Measurements from ENCODE around the gene GRPEL1.
"Not testable (repeated sequence)": the region's sequence is repeated elsewhere in the genome, so short reads cannot be mapped to it uniquely, and the experiment has no call there.

GRPEL1 gene

GRCh38 chr4:7067452-7068278 lies at the start of gene GRPEL1:
TSS of gene GRPEL1 (minus strand) at chr4:7068064. CDS start at chr4:7068032, 32 bp downstream.
- DNase-seq (ENCODE audit: low spot score), result peak; percentile 99

- DNase-seq (ENCODE audit: low spot score), result no peak
These were observed 48.8 kb upstream of the GRPEL1 start for GRCh38 chr4:7116705-7117104.

- no peak for DNase-seq (ENCODE audit: low spot score)
These were observed 47.9 kb upstream of the GRPEL1 start for GRCh38 chr4:7115557-7116340.

GRCh38 chr4:7112656-7113055 lies 44.8 kb upstream of the GRPEL1 start:
- no peak for DNase-seq (ENCODE audit: low spot score)

- no peak for DNase-seq (ENCODE audit: low spot score)
These were observed 43.6 kb upstream of the GRPEL1 start for GRCh38 chr4:7111441-7111840.

- no peak for DNase-seq (ENCODE audit: low spot score)
These were observed 42.7 kb upstream of the GRPEL1 start for GRCh38 chr4:7110546-7110945.

GRCh38 chr4:7109169-7109568 lies 41.3 kb upstream of the GRPEL1 start:
- no peak for DNase-seq (ENCODE audit: low spot score)

- no peak for DNase-seq (ENCODE audit: low spot score)
These were observed 40.8 kb upstream of the GRPEL1 start for GRCh38 chr4:7108660-7109059.

- no peak for DNase-seq (ENCODE audit: low spot score)
These were observed 40.3 kb upstream of the GRPEL1 start for GRCh38 chr4:7108046-7108625.

GRCh38 chr4:7107166-7107905 lies 39.5 kb upstream of the GRPEL1 start:
- DNase-seq (ENCODE audit: low spot score), result no peak

GRCh38 chr4:7105276-7105675 lies 37.4 kb upstream of the GRPEL1 start:
- no peak for DNase-seq (ENCODE audit: low spot score)

GRCh38 chr4:7104366-7105031 lies 36.6 kb upstream of the GRPEL1 start:
- DNase-seq (ENCODE audit: low spot score), result no peak

- DNase-seq (ENCODE audit: low spot score), result peak; percentile 37
These were observed 35.9 kb upstream of the GRPEL1 start for GRCh38 chr4:7103607-7104365.

GRCh38 chr4:7103031-7103606 lies 35.3 kb upstream of the GRPEL1 start:
- peak; percentile 97 for DNase-seq (ENCODE audit: low spot score)

GRCh38 chr4:7102516-7102909 lies 34.6 kb upstream of the GRPEL1 start:
- not testable (repeated sequence) for DNase-seq (ENCODE audit: low spot score)

GRCh38 chr4:7101692-7102515 lies 34.0 kb upstream of the GRPEL1 start:
- DNase-seq (ENCODE audit: low spot score), result peak; percentile 89

- DNase-seq (ENCODE audit: low spot score), result no peak
These were observed 28.4 kb upstream of the GRPEL1 start for GRCh38 chr4:7096236-7096635.

- no peak for DNase-seq (ENCODE audit: low spot score)
These were observed 27.8 kb upstream of the GRPEL1 start for GRCh38 chr4:7095611-7096155.

- no peak for DNase-seq (ENCODE audit: low spot score)
These were observed 27.1 kb upstream of the GRPEL1 start for GRCh38 chr4:7094916-7095315.

Data from AG08396 (cell line).